Measurements from ENCODE around the gene GABBR2. TPM values are rescaled to one million over a fixed set of nuclear protein-coding genes. Genes with fewer than 3 reads are reported as not detected.

GABBR2 gene
- polyA plus RNA-seq, 1 donor (not counting 4 experiments of a cell fraction or from before 2014, with no cell fraction given): 0.01 TPM

- dilution Hi-C loops (cut with MboI; ENCODE audit: extremely low pct_ligation_motif_present, low sequenced_read_pairs): no loop called here
- H3K4me2 ChIP-seq (ENCODE audit: control insufficient read depth, extremely low read depth, insufficient read depth, low read depth, low read length): no peak overlapping the region
- H4K20me1 ChIP-seq (ENCODE audit: control insufficient read depth, extremely low read depth, insufficient read depth, low read length): no peaks in the 10 kb centered on the region
- H3K9me3 ChIP-seq (ENCODE audit: control insufficient read depth, low read depth, low read length): no peaks in the 10 kb centered on the region
- no peaks in the 10 kb centered on the region for H3K4me1 ChIP-seq (ENCODE audit: control insufficient read depth, extremely low read depth, insufficient read depth, low read length)
- H3K4me3 ChIP-seq (ENCODE audit: control insufficient read depth in 2 of 3, extremely low read depth in 1 of 3, insufficient read depth in 2 of 3, low read depth in 1 of 3, low read length in 3 of 3): no peak overlapping the region
- no peaks in the 10 kb centered on the region for H3K9me1 ChIP-seq (ENCODE audit: control insufficient read depth, extremely low read depth, insufficient read depth, low read length)
- no peak overlapping the region for H2AFZ ChIP-seq (ENCODE audit: control insufficient read depth, low read length)
- no peak for TF ChIP-seq EZH2 (IDR thresholded peaks at IDR 0.05; ENCODE audit: low read length)
- no peak for TF ChIP-seq CTCF (optimal IDR thresholded peaks at IDR 0.05 in 1 of 3, IDR thresholded peaks at IDR 0.05 in 1 of 3, conservative IDR thresholded peaks at IDR 0.05 in 1 of 3; ENCODE audit: extremely low read depth in 1 of 3, insufficient read depth in 2 of 3, low read length in 3 of 3)
- no peak for DNase-seq (ENCODE audit: low read depth, low spot score)
- no peak overlapping the region for H3K27ac ChIP-seq (ENCODE audit: control insufficient read depth, insufficient read depth, low read length)
- H3K27me3 ChIP-seq (ENCODE audit: control insufficient read depth, extremely low read depth, insufficient read depth, low read length): no peaks in the 10 kb centered on the region
- H3K9ac ChIP-seq (ENCODE audit: control insufficient read depth, extremely low read depth, insufficient read depth, low read length): no peak overlapping the region
- H3K36me3 ChIP-seq (ENCODE audit: control insufficient read depth in 2 of 2, extremely low read depth in 1 of 2, insufficient read depth in 2 of 2, low read length in 2 of 2): no peaks in the 10 kb centered on the region
- no peak for FAIRE-seq
- no peaks in the 10 kb centered on the region for H3K79me2 ChIP-seq (ENCODE audit: control insufficient read depth, insufficient read depth, low read length)
These were observed 393.7 kb downstream of the GABBR2 start for GRCh38 chr9:98315067-98315453.

- DNase-seq (ENCODE audit: low read depth, low spot score) (no peak), FAIRE-seq (no peak)
- H3K79me2 ChIP-seq (ENCODE audit: control insufficient read depth, insufficient read depth, low read length): no peaks in the 10 kb centered on the region
- no peak for TF ChIP-seq CTCF (optimal IDR thresholded peaks at IDR 0.05 in 1 of 3, IDR thresholded peaks at IDR 0.05 in 1 of 3, conservative IDR thresholded peaks at IDR 0.05 in 1 of 3; ENCODE audit: extremely low read depth in 1 of 3, insufficient read depth in 2 of 3, low read length in 3 of 3)
- no peak for TF ChIP-seq EZH2 (IDR thresholded peaks at IDR 0.05; ENCODE audit: low read length)
- H3K4me1 ChIP-seq (ENCODE audit: control insufficient read depth, extremely low read depth, insufficient read depth, low read length): no peaks in the 10 kb centered on the region
- no peaks in the 10 kb centered on the region for H4K20me1 ChIP-seq (ENCODE audit: control insufficient read depth, extremely low read depth, insufficient read depth, low read length)
- no peak overlapping the region for H3K9ac ChIP-seq (ENCODE audit: control insufficient read depth, extremely low read depth, insufficient read depth, low read length)
- H3K36me3 ChIP-seq (ENCODE audit: control insufficient read depth in 2 of 2, extremely low read depth in 1 of 2, insufficient read depth in 2 of 2, low read length in 2 of 2): no peaks in the 10 kb centered on the region
- no peak overlapping the region for H3K27ac ChIP-seq (ENCODE audit: control insufficient read depth, insufficient read depth, low read length)
- no peaks in the 10 kb centered on the region for H3K9me1 ChIP-seq (ENCODE audit: control insufficient read depth, extremely low read depth, insufficient read depth, low read length)
- dilution Hi-C loops (cut with MboI; ENCODE audit: extremely low pct_ligation_motif_present, low sequenced_read_pairs): no loop called here
- no peaks in the 10 kb centered on the region for H3K9me3 ChIP-seq (ENCODE audit: control insufficient read depth, low read depth, low read length)
- H2AFZ ChIP-seq (ENCODE audit: control insufficient read depth, low read length): no peak overlapping the region
- no peak overlapping the region for H3K4me2 ChIP-seq (ENCODE audit: control insufficient read depth, extremely low read depth, insufficient read depth, low read depth, low read length)
- no peak overlapping the region for H3K4me3 ChIP-seq (ENCODE audit: control insufficient read depth in 2 of 3, extremely low read depth in 1 of 3, insufficient read depth in 2 of 3, low read depth in 1 of 3, low read length in 3 of 3)
- H3K27me3 ChIP-seq (ENCODE audit: control insufficient read depth, extremely low read depth, insufficient read depth, low read length): no peaks in the 10 kb centered on the region
These were observed 394.2 kb downstream of the GABBR2 start for GRCh38 chr9:98314381-98315066.
